ENCODE data around the gene UVSSA.
"Not testable (repeated sequence)": the region's sequence is repeated elsewhere in the genome, so short reads cannot be mapped to it uniquely, and the experiment has no call there.

The UVSSA gene

GRCh38 chr4:1317177-1318045 is 29.6 kb upstream of the UVSSA start:
- DNase-seq: no peak

DNA sequence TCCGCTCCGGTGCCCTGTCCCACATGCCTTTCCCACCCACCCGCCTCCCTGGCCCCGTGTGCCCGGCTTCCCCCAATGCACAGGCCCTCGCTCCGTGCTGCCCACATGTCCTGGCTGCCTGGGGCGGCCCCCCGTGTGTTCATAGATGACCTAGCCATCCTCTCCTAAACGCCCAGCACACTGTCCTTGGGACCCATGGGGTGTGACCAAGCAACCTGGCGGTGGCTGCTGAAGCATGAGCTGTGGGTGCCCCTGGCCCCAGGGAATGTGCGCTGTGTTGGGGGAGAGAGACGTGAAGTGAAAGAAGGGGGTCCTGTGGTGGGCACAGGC is 29.0 kb upstream of the UVSSA start:
- DNase-seq: no peak

- DNase-seq: peak; percentile 23
Measured at GRCh38 chr4:1318488-1319213, 28.4 kb upstream of the UVSSA start.

DNA sequence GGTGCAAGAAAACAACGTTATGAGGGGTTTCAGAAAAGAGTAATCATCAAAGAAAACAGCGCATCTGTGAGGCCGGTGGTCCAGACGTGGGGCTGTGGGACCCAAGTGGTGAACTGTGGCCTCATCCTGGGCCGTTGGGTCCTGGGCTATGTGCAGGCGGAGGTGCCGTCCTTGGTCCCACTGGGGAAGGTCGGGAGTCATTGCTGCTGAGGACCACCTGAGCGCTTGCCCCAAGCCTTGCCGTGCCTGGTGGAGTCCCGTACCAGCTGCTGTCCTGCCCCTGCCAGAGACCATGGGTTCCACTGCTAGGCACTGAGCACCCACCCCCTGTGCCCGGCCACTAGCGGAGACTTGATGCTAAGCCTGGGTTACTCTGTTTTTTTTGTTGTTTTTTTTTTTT is 25.5 kb upstream of the UVSSA start:
- DNase-seq: no peak

DNA sequence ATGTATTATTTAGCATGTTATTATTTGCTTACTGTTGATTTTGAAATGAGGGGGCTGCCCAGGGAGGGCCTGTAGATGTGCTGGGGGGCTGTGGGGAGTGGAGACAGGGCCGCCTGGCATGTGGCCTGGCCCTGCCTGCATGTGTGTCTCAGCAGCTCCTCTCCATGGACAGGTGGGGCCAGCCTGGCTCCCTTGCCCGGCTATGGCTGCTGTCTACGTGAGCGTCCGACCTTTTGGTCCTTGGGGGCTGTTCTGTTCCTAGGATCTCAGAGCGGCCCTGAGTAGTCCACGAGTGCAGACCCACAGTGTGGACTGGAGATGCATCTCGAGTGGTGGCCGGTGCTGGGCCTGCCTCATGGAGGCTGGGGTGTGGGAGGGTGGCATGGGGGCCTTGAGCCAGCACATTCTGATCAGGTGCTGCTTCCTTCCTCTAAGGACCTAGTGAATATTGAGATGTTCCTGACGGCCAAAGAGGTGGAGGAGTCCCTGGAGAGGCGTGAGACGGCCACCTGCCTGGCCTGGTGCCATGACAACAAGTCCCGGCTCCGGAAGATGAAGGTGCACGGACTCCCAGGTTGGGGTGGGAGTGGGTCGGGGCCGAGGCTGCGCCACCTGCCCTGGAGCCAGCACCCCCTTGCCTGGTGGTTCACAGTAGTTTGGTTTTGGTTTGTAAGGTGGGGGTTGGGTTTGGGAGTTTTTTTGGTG is 24.9 kb upstream of the UVSSA start:
- no peak for DNase-seq

- no peak for DNase-seq
Measured at GRCh38 chr4:1323280-1323634, 23.8 kb upstream of the UVSSA start.

DNA sequence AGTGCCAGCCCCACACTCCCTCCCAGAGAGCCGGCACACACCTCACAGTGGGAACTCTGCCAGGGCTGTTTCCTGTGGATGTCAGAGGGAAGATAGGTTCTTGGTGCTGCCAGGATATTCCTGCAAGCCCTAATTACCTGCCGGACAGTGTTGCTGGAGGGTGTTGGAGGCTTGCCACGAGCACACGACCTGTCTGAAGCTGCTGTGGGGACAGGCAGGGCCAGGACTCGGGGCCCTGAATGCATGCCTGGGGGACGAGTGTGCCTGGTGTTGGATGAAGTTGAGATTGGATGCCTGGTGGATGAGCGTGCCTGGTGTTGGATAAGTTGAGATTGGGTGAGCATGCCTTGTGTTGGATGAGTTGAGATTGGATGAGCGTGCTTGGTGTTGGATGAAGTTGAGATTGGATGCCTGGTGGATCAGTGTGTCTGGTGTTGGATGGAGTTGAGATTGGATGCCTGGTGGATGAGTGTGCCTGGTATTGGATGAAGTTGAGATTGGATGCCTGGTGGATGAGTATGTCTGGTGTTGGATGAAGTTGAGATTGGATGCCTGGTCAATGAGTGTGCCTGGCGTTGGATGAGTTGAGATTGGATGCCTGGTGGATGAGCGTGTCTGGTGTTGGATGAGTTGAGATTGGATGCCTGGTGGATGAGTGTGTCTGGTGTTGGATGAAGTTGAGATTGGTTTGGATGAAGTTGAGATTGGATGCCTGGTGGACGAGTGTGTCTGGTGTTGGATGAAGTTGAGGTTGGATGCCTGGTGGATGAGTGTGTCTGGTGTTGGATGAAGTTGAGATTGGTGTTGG is 23.2 kb upstream of the UVSSA start:
- no peak for DNase-seq

DNA sequence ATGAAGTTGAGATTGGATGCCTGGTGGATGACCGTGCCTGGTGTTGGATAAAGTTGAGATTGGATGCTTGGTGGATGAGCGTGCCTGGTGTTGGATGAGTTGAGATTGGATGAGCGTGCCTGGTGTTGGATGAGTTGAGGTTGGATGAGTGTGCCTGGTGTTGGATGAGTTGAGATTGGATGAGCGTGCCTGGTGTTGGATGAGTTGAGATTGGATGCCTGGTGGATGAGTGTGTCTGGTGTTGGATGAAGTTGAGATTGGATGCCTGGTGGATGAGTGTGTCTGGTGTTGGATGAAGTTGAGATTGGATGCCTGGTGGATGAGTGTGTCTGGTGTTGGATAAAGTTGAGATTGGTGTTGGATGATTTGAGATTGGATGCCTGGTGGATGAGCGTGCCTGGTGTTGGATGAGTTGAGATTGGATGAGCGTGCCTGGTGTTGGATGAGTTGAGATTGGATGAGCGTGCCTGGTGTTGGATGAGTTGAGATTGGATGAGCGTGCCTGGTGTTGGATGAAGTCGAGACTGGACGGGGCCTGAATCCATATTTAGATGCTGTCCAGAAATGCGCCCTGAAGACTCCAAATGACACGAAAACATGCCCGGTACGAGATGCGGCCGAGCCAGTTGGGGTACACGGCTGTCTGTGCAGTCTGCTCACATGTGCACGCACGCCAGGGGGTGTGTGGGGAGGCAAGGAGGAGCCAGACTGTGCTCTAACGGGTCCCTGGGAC is 22.4 kb upstream of the UVSSA start:
- DNase-seq: not testable (repeated sequence)

GRCh38 chr4:1325176-1325480 is 21.9 kb upstream of the UVSSA start:
- DNase-seq: no peak

DNA sequence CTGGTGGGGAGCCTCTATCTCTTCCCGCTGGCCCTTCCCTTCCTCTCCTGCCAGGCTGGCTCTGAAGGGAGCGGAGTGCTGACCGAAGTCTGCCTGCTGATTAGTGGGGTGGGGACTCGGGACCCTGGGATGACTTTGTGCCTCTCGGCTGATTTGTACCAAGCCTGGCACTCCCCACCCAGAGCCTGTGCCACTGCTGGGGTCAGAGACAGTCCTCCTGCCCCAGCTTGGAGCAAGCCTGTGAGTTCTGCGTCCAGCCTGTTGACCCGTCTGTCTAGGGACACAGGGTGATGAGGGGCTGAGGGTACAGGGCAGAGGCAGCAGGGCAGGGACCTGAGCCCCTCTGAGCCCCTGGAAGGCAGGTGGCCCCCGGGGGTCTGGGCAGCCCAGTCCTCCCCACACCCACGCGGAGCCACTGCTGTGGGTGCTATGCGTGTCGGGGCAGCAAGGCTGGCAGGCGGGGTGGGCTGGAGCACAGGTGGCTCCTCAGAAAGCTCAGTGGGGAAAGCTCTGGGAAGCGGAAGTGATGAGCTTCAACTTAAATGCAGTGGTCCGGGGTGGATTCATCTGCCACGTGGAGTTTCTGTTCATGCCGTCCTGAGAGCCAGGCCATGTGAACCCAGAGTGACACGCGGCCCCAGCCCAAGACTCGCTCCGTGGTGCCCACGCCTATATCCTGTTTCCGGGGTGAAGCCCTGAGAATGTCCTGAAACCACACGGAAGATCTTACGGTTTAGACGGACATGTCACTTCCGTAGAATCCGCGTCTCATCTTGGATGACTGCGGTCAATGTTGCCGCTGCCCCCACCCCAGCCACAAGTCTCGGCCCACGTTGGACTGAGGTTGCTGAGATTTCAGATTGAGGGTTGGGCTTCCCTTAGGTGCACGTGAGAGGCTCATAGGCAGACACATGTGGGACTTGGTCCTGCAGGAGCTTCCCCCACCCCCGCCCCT is 21.1 kb upstream of the UVSSA start:
- DNase-seq: no peak

GRCh38 chr4:1326751-1327525 is 20.1 kb upstream of the UVSSA start:
- no peak for DNase-seq

GRCh38 chr4:1327526-1328266 is 19.3 kb upstream of the UVSSA start:
- DNase-seq: no peak

DNA sequence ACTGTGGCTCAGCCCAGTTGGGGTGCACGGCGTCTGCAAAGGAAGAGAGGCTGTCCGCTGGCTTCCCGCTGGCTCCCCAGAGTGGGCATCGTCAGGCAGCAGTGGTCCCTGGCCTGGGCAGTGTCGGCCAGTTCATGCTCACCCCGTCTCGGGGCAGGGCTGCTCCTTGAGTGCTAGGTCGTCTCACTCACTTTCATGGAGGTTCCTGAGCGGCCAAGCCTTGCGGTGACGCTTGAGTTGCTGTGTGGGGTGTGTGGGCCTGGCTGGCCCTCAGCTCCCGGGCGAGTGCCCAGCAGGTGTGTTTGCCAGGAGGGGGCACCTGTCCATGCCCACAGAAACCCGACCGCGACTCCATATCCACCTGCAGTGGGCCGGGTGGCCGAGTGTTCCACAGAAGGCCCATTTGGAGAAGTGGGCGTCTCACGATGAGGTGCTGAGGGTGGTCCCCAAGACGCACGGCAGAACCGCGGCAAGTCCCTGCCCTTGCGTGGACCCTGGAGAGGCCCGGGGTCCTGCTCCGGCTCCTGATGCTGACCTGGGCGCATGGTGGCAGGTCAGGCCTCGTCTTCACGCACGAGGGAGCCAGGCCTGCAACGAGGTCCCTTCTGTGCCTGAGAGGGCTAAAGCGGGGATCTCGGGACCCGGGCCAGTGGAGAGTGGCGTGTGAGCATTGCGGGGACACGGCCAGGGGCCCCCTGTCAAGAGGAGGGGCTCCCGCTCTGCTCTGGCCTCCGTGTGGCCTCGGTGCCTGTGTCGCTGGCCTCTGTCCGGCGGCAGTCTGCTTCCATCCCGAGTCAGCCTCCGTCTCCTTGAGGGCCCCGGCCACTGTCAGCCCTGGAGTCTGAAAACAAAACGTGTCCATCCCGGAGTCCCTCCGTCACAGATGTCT is 18.5 kb upstream of the UVSSA start:
- no peak for DNase-seq

GRCh38 chr4:1329408-1330371 is 17.3 kb upstream of the UVSSA start:
- DNase-seq: no peak

DNA sequence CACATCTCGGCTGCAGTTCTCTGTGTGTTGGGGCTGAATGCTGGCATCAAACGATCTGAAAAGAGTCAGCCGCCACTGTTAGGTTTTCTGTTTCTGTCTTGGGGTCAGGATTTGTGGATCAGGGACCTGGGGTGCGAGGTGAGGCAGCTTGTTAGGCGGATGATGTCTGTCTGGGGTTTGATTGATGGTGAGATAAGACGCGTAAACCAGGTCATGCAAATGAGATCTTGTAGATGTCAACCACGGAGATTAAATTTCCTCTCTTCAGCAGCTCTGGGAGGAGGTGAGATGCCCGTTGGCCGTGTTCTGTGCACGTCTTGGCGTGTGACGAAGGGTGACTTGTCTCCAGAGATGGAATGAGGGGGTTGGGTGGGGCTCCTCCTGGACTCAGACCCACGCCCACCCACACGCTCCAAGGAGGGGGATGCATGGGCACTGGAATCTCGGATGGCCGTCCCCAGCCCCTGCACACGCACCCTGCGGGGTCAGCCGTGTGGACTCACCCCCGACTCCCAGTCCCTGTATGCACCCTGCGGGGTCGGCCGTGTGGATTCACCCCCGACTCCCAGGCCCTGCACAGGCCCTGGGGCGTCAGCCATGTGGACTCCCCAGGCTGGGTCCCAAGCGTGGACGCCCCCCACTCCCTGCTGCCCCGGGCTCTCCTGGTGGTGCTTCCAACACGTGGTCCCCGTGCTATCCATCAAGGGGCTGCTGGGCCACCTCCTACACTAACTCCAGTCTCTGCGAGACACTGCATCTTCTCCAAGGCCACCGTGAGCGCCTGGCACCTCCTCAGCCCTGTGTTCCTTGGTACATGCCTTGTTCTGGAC is 16.0 kb upstream of the UVSSA start:
- peak; percentile 26 for DNase-seq

DNA sequence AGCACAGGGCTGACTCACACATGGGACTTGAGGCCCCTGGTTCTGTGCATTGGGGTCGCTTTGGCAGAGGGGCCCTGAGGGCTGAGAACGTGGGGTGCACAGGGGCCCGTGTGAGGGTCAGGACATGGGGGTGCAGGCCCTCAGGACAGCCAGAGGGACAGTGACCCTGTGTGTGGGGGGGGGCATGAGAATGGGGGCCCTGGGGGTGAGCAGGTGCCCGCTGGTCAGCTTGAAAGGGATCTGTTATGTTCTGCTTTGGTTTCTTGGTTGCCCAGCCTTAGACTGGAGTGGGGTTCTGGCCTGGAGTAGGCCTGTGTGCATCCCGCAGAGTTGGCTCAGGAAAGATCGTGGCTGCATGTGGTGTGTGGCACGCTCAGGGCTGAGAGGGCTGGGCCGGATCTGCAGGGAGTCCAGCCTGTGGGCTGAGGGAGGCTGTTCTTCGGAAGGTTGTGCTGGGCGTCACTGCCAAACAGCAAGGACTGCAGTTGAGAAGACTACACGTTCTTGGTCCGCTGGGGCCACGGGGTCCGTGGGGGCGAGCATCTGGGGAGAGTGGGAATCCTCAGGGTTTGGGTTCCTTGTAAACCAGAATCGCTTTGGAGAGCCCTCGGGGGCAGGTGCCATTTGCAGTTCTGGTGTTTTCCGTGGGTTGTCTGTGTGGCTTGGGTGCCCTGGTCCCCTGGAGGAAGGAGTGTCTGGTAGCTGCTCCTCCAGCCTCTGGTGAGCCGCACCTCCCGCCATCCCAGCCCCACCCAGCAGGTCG is 15.2 kb upstream of the UVSSA start:
- no peak for DNase-seq
